Measurements from ENCODE around the gene ZNF446.
A peak's percentile ranks its signal among the peaks of the same experiment; 100 is the strongest.
"Not testable (repeated sequence)": the region's sequence is repeated elsewhere in the genome, so short reads cannot be mapped to it uniquely, and the experiment has no call there.

Gene ZNF446

GRCh38 chr19:58480481-58480830 is 4.3 kb downstream of the ZNF446 start:
- peaks cover 4% of the 10 kb centered on the region; the same call in 1 of the 2 replicates for H3K4me1 ChIP-seq (ENCODE audit: control insufficient read depth, insufficient read depth, low read length)
- no peak overlapping the region for H3K27ac ChIP-seq (ENCODE audit: low read depth, low read length)
- no peak overlapping the region for H3K4me3 ChIP-seq (ENCODE audit: low read depth, low read length)
- no peak overlapping the region for H3K9ac ChIP-seq (ENCODE audit: low read depth, low read length)
- H3K36me3 ChIP-seq (ENCODE audit: control insufficient read depth, insufficient read depth, low read length): no peaks in the 10 kb centered on the region
- H3K9me3 ChIP-seq (ENCODE audit: control insufficient read depth, insufficient read depth, low read length): no peaks in the 10 kb centered on the region
- H3K27me3 ChIP-seq (ENCODE audit: control insufficient read depth, insufficient read depth, low read length): no peaks in the 10 kb centered on the region

DNA sequence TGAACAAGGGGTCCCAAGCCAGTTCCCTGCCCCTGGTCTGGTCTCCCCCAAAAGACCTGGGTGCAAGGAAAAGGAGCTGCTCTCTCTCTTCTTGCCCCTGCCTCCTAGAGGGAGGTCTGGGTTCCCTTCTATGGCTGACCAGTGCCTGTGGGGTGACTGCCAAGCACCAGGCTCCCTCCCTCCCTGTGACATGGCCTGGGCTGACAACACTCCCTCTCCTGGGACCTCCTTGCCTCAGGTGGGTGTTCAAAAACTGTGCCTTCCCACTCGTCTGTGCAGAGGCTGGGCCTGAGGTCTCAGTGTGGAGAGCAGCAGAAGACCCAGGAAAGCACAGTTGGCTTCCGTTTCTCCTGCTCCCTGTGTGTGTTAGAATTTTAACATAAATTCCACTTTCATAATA is 4.7 kb downstream of the ZNF446 start:
- no peak overlapping the region for H3K4me3 ChIP-seq (ENCODE audit: low read depth, low read length)
- peaks cover 4% of the 10 kb centered on the region; the same call in 1 of the 2 replicates for H3K4me1 ChIP-seq (ENCODE audit: control insufficient read depth, insufficient read depth, low read length)
- no peak overlapping the region for H3K27ac ChIP-seq (ENCODE audit: low read depth, low read length)
- no peaks in the 10 kb centered on the region for H3K36me3 ChIP-seq (ENCODE audit: control insufficient read depth, insufficient read depth, low read length)
- no peak overlapping the region for H3K9ac ChIP-seq (ENCODE audit: low read depth, low read length)
- H3K27me3 ChIP-seq (ENCODE audit: control insufficient read depth, insufficient read depth, low read length): no peaks in the 10 kb centered on the region
- H3K9me3 ChIP-seq (ENCODE audit: control insufficient read depth, insufficient read depth, low read length): no peaks in the 10 kb centered on the region

DNA sequence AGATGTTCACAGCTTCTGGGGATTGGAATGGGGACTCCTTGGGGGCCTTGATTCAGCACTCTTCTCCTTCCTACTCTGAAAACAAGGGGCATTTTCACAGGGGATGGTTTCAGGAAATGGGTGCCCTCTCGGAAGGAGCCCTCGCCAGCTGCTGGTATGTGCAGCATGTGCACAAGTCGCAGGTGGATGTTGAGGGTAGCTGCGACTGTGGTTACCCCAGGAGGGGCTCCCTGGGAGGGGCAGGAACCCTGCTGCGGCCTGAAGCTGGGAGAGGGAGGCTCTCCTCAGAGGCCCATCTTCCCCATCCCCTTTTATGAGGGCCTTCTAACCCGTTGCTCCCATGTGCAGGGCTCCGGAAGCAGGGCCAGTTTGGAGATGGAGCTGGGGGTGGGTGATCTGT is 6.2 kb downstream of the ZNF446 start:
- Histone ChIP-seq H3K4me1 (ENCODE audit: control insufficient read depth, insufficient read depth, low read length) (no peaks in the 10 kb centered on the region), H3K27me3 (ENCODE audit: control insufficient read depth, insufficient read depth, low read length) (no peaks in the 10 kb centered on the region), H3K27ac (ENCODE audit: low read depth, low read length) (no peak overlapping the region), H3K9me3 (ENCODE audit: control insufficient read depth, insufficient read depth, low read length) (no peaks in the 10 kb centered on the region), H3K4me3 (ENCODE audit: low read depth, low read length) (no peak overlapping the region), H3K9ac (ENCODE audit: low read depth, low read length) (no peak overlapping the region), H3K36me3 (ENCODE audit: control insufficient read depth, insufficient read depth, low read length) (no peaks in the 10 kb centered on the region)

DNA sequence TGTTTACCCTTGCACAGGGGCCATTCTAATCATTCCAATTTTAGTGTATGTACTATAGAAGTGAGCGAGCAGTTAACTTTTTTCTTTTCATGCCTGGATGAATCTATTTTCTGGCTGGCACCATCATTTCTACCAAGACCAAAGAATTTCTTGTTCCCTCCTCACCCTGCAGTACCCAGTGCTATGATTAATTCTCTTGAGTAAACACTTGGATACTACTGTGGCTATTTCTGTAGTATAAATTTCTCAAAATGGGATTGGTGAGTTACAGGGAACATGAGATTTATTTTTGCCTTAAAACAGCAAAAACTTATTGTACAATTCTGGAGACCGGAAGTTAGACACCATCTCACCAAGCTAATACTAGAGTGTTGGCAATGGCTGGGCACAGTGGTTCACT is 7.6 kb downstream of the ZNF446 start:
- no peaks in the 10 kb centered on the region for H3K4me1 ChIP-seq (ENCODE audit: control insufficient read depth, insufficient read depth, low read length)
- no peaks in the 10 kb centered on the region for H3K9me3 ChIP-seq (ENCODE audit: control insufficient read depth, insufficient read depth, low read length)
- H3K27me3 ChIP-seq (ENCODE audit: control insufficient read depth, insufficient read depth, low read length): no peaks in the 10 kb centered on the region
- H3K36me3 ChIP-seq (ENCODE audit: control insufficient read depth, insufficient read depth, low read length): no peaks in the 10 kb centered on the region
- no peak overlapping the region for H3K9ac ChIP-seq (ENCODE audit: low read depth, low read length)
- H3K4me3 ChIP-seq (ENCODE audit: low read depth, low read length): no peak overlapping the region
- H3K27ac ChIP-seq (ENCODE audit: low read depth, low read length): no peak overlapping the region

DNA sequence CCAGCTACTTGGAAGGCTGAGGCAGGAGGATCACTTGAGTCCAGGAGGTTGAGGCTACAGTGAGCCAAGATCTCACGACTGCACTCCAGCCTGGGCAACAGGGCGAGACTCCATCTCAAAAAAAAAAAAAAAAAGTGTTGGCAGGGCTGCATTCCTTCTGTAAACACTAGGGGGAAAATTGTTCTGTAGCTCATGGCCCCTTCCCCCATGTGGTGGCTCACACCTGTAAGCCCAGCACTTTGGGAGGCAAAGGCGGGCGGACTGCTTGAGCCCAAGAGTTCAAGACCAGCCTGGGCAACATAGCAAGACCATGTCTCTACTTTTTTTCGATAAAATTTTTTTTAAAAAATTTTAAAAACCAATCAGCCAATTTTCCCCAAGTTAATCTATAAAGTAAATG is 8.2 kb downstream of the ZNF446 start:
- H3K9ac ChIP-seq (ENCODE audit: low read depth, low read length); H3K27me3 ChIP-seq (ENCODE audit: control insufficient read depth, insufficient read depth, low read length); H3K4me1 ChIP-seq (ENCODE audit: control insufficient read depth, insufficient read depth, low read length); H3K9me3 ChIP-seq (ENCODE audit: control insufficient read depth, insufficient read depth, low read length); H3K36me3 ChIP-seq (ENCODE audit: control insufficient read depth, insufficient read depth, low read length); H3K4me3 ChIP-seq (ENCODE audit: low read depth, low read length); H3K27ac ChIP-seq (ENCODE audit: low read depth, low read length): not testable (repeated sequence)

- H3K9me3 ChIP-seq (ENCODE audit: control insufficient read depth, insufficient read depth, low read length): no peaks in the 10 kb centered on the region
- H3K4me1 ChIP-seq (ENCODE audit: control insufficient read depth, insufficient read depth, low read length): no peaks in the 10 kb centered on the region
- H3K27me3 ChIP-seq (ENCODE audit: control insufficient read depth, insufficient read depth, low read length): no peaks in the 10 kb centered on the region
- no peak overlapping the region for H3K27ac ChIP-seq (ENCODE audit: low read depth, low read length)
- H3K4me3 ChIP-seq (ENCODE audit: low read depth, low read length): no peak overlapping the region
- no peak overlapping the region for H3K9ac ChIP-seq (ENCODE audit: low read depth, low read length)
- H3K36me3 ChIP-seq (ENCODE audit: control insufficient read depth, insufficient read depth, low read length): no peaks in the 10 kb centered on the region
Observed at GRCh38 chr19:58491393-58491792, 15.2 kb downstream of the ZNF446 start.

DNA sequence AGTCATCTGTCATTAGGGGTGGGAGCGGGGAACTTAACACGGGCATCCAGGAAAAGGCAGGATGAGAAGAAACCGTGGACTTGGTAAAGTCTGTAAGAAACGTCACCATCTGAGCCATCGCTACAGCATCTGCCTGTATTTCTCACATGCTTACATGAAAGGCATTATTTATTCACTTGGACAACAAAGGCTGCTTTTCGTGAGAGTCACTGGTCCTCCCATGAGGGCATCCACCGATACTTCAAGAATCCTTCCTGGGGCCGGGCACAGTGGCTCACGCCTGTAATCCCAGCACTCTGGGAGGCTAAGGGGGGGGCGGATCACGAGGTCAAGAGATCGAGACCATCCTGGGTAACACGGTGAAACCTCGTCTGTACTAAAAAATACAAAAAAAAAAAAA is 16.1 kb downstream of the ZNF446 start:
- Histone ChIP-seq H3K4me3 (ENCODE audit: low read depth, low read length) (no peak overlapping the region), H3K9me3 (ENCODE audit: control insufficient read depth, insufficient read depth, low read length) (no peaks in the 10 kb centered on the region), H3K4me1 (ENCODE audit: control insufficient read depth, insufficient read depth, low read length) (no peaks in the 10 kb centered on the region), H3K9ac (ENCODE audit: low read depth, low read length) (no peak overlapping the region; the same call in 1 of the 2 replicates), H3K27me3 (ENCODE audit: control insufficient read depth, insufficient read depth, low read length) (no peaks in the 10 kb centered on the region), H3K36me3 (ENCODE audit: control insufficient read depth, insufficient read depth, low read length) (no peaks in the 10 kb centered on the region), H3K27ac (ENCODE audit: low read depth, low read length) (no peak overlapping the region)

GRCh38 chr19:58497634-58498170 is 21.6 kb downstream of the ZNF446 start:
- Histone ChIP-seq H3K4me1 (ENCODE audit: control insufficient read depth, insufficient read depth, low read length) (peaks cover 3% of the 10 kb centered on the region; the same call in 1 of the 2 replicates), H3K9ac (ENCODE audit: low read depth, low read length) (no peak overlapping the region), H3K27me3 (ENCODE audit: control insufficient read depth, insufficient read depth, low read length) (no peaks in the 10 kb centered on the region), H3K36me3 (ENCODE audit: control insufficient read depth, insufficient read depth, low read length) (no peaks in the 10 kb centered on the region), H3K4me3 (ENCODE audit: low read depth, low read length) (no peak overlapping the region), H3K27ac (ENCODE audit: low read depth, low read length) (no peak overlapping the region), H3K9me3 (ENCODE audit: control insufficient read depth, insufficient read depth, low read length) (no peaks in the 10 kb centered on the region)

- Histone ChIP-seq H3K27ac (ENCODE audit: low read depth, low read length) (no peak overlapping the region), H3K36me3 (ENCODE audit: control insufficient read depth, insufficient read depth, low read length) (no peaks in the 10 kb centered on the region), H3K27me3 (ENCODE audit: control insufficient read depth, insufficient read depth, low read length) (no peaks in the 10 kb centered on the region), H3K9me3 (ENCODE audit: control insufficient read depth, insufficient read depth, low read length) (no peaks in the 10 kb centered on the region), H3K4me1 (ENCODE audit: control insufficient read depth, insufficient read depth, low read length) (peaks cover 3% of the 10 kb centered on the region; the same call in 1 of the 2 replicates), H3K9ac (ENCODE audit: low read depth, low read length) (0 out of 2 replicates have a peak overlapping the region, but pooled peaks have one; percentile 15), H3K4me3 (ENCODE audit: low read depth, low read length) (peak overlapping the region; percentile 88)
Observed at GRCh38 chr19:58498316-58499020, 22.3 kb downstream of the ZNF446 start.

- peak overlapping the region; percentile 31 for H3K9ac ChIP-seq (ENCODE audit: low read depth, low read length)
- H3K4me3 ChIP-seq (ENCODE audit: low read depth, low read length): peak overlapping the region; percentile 88
- peak overlapping the region; percentile 86 for H3K27ac ChIP-seq (ENCODE audit: low read depth, low read length)
- no peaks in the 10 kb centered on the region for H3K9me3 ChIP-seq (ENCODE audit: control insufficient read depth, insufficient read depth, low read length)
- no peaks in the 10 kb centered on the region for H3K27me3 ChIP-seq (ENCODE audit: control insufficient read depth, insufficient read depth, low read length)
- peaks cover 3% of the 10 kb centered on the region; the same call in 1 of the 2 replicates for H3K4me1 ChIP-seq (ENCODE audit: control insufficient read depth, insufficient read depth, low read length)
- no peaks in the 10 kb centered on the region for H3K36me3 ChIP-seq (ENCODE audit: control insufficient read depth, insufficient read depth, low read length)
Observed at GRCh38 chr19:58499021-58499927, 23.1 kb downstream of the ZNF446 start.

GRCh38 chr19:58500242-58500641 is 24.1 kb downstream of the ZNF446 start:
- H3K9ac ChIP-seq (ENCODE audit: low read depth, low read length): no peak overlapping the region
- no peak overlapping the region for H3K27ac ChIP-seq (ENCODE audit: low read depth, low read length)
- H3K4me3 ChIP-seq (ENCODE audit: low read depth, low read length): peak overlapping the region; percentile 88
- no peaks in the 10 kb centered on the region for H3K27me3 ChIP-seq (ENCODE audit: control insufficient read depth, insufficient read depth, low read length)
- H3K9me3 ChIP-seq (ENCODE audit: control insufficient read depth, insufficient read depth, low read length): no peaks in the 10 kb centered on the region
- peaks cover 3% of the 10 kb centered on the region; the same call in 1 of the 2 replicates for H3K4me1 ChIP-seq (ENCODE audit: control insufficient read depth, insufficient read depth, low read length)
- H3K36me3 ChIP-seq (ENCODE audit: control insufficient read depth, insufficient read depth, low read length): no peaks in the 10 kb centered on the region
